OCI-LY7 (cell line): ENCODE data around the gene OPN1SW.

Source experiments
- CTCF ChIP-seq: fragments of 200-600 bp; sonication (generic); conservative IDR thresholded peaks from 2 replicates; pipeline ENCODE4 v1.5.1; 2014; ENCODE audit warnings: mild to moderate bottlenecking, antibody characterized with exemption, low read length, moderate library complexity, mixed read lengths
- EZH2phosphoT487 ChIP-seq: fragments of 200-600 bp; sonication (generic); IDR thresholded peaks from 2 replicates; pipeline ENCODE4 v1.6.1; 2018; ENCODE audit warnings: low read depth, borderline replicate concordance, mild to moderate bottlenecking, mixed run types, antibody characterized with exemption, low read length, moderate library complexity, mixed read lengths

GRCh38 chr7:128810473-128810872, 34.9 kb upstream of the OPN1SW start:
- TF ChIP-seq CTCF: no peak
- TF ChIP-seq EZH2phosphoT487: no peak
